Measurements from ENCODE around the gene SGF29.

- no peak for TF ChIP-seq CTCF (IDR thresholded peaks at IDR 0.05)
- TF ChIP-seq POLR2AphosphoS5 (IDR thresholded peaks at IDR 0.05), result no peak
Observed at GRCh38 chr16:28521436-28521835, 32.3 kb upstream of the SGF29 start.
